Measurements from ENCODE around the gene COX15. TPM values are rescaled to one million over a fixed set of nuclear protein-coding genes. Genes with fewer than 3 reads are reported as not detected.

COX15 gene
- total RNA-seq, 2 experiments from 2014 or later, result 18.5 to 55.2 TPM

DNA sequence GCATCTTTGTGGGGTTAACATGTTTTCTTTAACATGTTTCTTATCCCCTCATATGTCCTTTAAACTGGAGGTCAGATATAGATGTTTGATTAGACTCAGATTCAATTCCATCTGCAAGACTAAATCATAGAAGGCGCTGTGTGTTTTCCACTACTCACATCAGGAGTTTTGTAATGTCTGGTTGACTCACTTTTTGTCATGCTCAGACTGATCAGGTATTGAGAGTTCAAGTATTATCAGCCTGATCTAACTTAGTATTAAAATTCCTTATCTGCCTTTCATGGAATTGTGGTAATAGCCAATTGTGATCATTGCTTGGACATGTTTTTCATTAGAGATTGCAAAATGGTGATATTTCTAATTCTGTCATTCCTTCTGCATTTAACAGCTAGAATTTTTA lies 42.5 kb downstream of the COX15 start:
- H2AFZ ChIP-seq (ENCODE audit: low read length), result no peak overlapping the region
- ChIA-PET POLR2A (no interaction called here), CTCF (ENCODE audit: unreplicated experiment) (no interaction called here)
- H4K20me1 ChIP-seq (ENCODE audit: insufficient read depth, low read length), result no peaks in the 10 kb centered on the region
- H3K4me2 ChIP-seq (ENCODE audit: low read length), result no peak overlapping the region
- no peaks in the 10 kb centered on the region for H3K9me2 ChIP-seq (ENCODE audit: insufficient read depth, low read length)
- intact Hi-C loops (cut with micrococcal nuclease; ENCODE audit: unreplicated experiment), result no loop called here
- DNase-seq (ENCODE audit: low spot score), result no peak
- H3K27ac ChIP-seq (ENCODE audit: low read depth, low read length, poor library complexity, severe bottlenecking), result no peak overlapping the region
- peaks cover 10% of the 10 kb centered on the region for H3K4me1 ChIP-seq (ENCODE audit: insufficient read depth, low read length, poor library complexity, severe bottlenecking)
- no peaks in the 10 kb centered on the region for H3K79me2 ChIP-seq (ENCODE audit: insufficient read depth, low read depth, low read length)
- no peaks in the 10 kb centered on the region for H3K9me3 ChIP-seq (ENCODE audit: low read length)
- no peak for TF ChIP-seq EZH2phosphoT487 (IDR thresholded peaks at IDR 0.05; ENCODE audit: borderline replicate concordance, low read depth, low read length)
- BruUV-seq (replicated peaks), result no TSS peak
- H3K36me3 ChIP-seq (ENCODE audit: insufficient read depth, low read length), result no peaks in the 10 kb centered on the region
- no peak overlapping the region for H3K4me3 ChIP-seq (ENCODE audit: low read depth, low read length, poor library complexity, severe bottlenecking)

DNA sequence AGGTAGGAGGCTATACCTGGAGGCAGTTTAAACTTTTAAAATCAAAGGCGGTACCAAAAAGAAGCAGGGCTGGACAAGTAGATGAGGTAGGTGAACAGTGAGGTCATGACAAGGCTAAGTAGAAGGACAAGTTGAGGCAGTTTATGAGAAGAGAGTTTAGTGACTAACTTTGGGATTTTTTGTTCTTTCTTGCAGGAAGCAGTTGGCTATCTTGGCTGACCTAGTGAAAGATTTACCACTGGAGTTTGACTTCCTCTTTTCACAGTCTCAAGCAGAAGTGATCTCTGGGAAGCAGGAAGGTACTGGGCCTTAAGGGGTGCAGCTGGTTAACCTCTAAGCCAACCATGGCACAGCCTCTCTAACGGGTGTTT lies 46.3 kb downstream of the COX15 start:
- no peaks in the 10 kb centered on the region for H3K9me2 ChIP-seq (ENCODE audit: insufficient read depth, low read length)
- no TSS peak for BruUV-seq (replicated peaks)
- no peaks in the 10 kb centered on the region for H3K9me3 ChIP-seq (ENCODE audit: low read length)
- no peak for TF ChIP-seq EZH2phosphoT487 (IDR thresholded peaks at IDR 0.05; ENCODE audit: borderline replicate concordance, low read depth, low read length)
- TF ChIP-seq, protein P1, sequence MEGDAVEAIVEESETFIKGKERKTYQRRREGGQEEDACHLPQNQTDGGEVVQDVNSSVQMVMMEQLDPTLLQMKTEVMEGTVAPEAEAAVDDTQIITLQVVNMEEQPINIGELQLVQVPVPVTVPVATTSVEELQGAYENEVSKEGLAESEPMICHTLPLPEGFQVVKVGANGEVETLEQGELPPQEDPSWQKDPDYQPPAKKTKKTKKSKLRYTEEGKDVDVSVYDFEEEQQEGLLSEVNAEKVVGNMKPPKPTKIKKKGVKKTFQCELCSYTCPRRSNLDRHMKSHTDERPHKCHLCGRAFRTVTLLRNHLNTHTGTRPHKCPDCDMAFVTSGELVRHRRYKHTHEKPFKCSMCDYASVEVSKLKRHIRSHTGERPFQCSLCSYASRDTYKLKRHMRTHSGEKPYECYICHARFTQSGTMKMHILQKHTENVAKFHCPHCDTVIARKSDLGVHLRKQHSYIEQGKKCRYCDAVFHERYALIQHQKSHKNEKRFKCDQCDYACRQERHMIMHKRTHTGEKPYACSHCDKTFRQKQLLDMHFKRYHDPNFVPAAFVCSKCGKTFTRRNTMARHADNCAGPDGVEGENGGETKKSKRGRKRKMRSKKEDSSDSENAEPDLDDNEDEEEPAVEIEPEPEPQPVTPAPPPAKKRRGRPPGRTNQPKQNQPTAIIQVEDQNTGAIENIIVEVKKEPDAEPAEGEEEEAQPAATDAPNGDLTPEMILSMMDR (conservative IDR thresholded peaks at IDR 0.05; ENCODE audit: low read length), result no peak
- intact Hi-C loops (cut with micrococcal nuclease; ENCODE audit: unreplicated experiment), result no loop called here
- H2AFZ ChIP-seq (ENCODE audit: low read length), result peak overlapping the region; percentile 49; the same call in 1 of the 2 replicates
- ChIA-PET CTCF (ENCODE audit: unreplicated experiment) (no interaction called here), POLR2A (no interaction called here)
- peaks cover 10% of the 10 kb centered on the region for H3K4me1 ChIP-seq (ENCODE audit: insufficient read depth, low read length, poor library complexity, severe bottlenecking)
- DNase-seq (ENCODE audit: low spot score), result peak; percentile 54
- no peaks in the 10 kb centered on the region for H4K20me1 ChIP-seq (ENCODE audit: insufficient read depth, low read length)
- H3K36me3 ChIP-seq (ENCODE audit: insufficient read depth, low read length), result no peaks in the 10 kb centered on the region
- H3K4me3 ChIP-seq (ENCODE audit: low read depth, low read length, poor library complexity, severe bottlenecking), result no peak overlapping the region
- H3K4me2 ChIP-seq (ENCODE audit: low read length), result peak overlapping the region; percentile 16; the same call in 1 of the 2 replicates
- H3K27ac ChIP-seq (ENCODE audit: low read depth, low read length, poor library complexity, severe bottlenecking), result no peak overlapping the region
- H3K79me2 ChIP-seq (ENCODE audit: insufficient read depth, low read depth, low read length), result no peaks in the 10 kb centered on the region

DNA sequence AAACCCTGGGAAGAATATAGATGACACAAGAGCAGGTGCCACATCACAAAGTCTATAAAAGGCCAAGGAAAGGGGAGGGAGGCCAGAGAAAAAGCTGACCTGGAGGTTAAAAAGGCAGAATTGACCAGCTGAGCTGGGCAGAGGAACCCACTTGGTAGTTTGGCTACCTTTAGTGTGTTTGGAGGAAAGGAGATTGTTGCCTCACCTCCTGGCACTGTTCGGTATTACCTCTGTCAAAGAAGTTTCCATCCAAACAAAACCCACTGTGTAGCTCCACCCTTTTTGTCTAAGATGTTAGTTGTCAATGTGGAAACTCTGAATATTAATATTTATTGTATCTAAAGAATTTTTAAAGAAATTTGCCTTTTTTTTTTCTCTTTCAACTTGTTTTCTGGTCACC lies 49.2 kb downstream of the COX15 start:
- Histone ChIP-seq H2AFZ (ENCODE audit: low read length) (no peak overlapping the region), H3K4me2 (ENCODE audit: low read length) (no peak overlapping the region), H3K36me3 (ENCODE audit: insufficient read depth, low read length) (no peaks in the 10 kb centered on the region), H3K9me3 (ENCODE audit: low read length) (no peaks in the 10 kb centered on the region), H3K9me2 (ENCODE audit: insufficient read depth, low read length) (no peaks in the 10 kb centered on the region), H3K27ac (ENCODE audit: low read depth, low read length, poor library complexity, severe bottlenecking) (no peak overlapping the region), H3K4me1 (ENCODE audit: insufficient read depth, low read length, poor library complexity, severe bottlenecking) (peaks cover 10% of the 10 kb centered on the region), H3K4me3 (ENCODE audit: low read depth, low read length, poor library complexity, severe bottlenecking) (no peak overlapping the region), H4K20me1 (ENCODE audit: insufficient read depth, low read length) (no peaks in the 10 kb centered on the region), H3K79me2 (ENCODE audit: insufficient read depth, low read depth, low read length) (no peaks in the 10 kb centered on the region)
- peak; percentile 6 for DNase-seq (ENCODE audit: low spot score)
- intact Hi-C loops (cut with micrococcal nuclease; ENCODE audit: unreplicated experiment), result no loop called here
- BruUV-seq (replicated peaks), result no TSS peak
- TF ChIP-seq, protein P1 (conservative IDR thresholded peaks at IDR 0.05; ENCODE audit: low read length), result no peak
- no peak for TF ChIP-seq EZH2phosphoT487 (IDR thresholded peaks at IDR 0.05; ENCODE audit: borderline replicate concordance, low read depth, low read length)
- ChIA-PET POLR2A (no interaction called here), CTCF (ENCODE audit: unreplicated experiment) (no interaction called here)

Other genes with a start within 250 kb of the COX15 start
- gene NKX2-3, start 199.2 kb downstream of the COX15 start, total RNA-seq (2014; rRNA removed; shearing (Covaris generic)), result not detected in 2 replicates
- not detected in 2 replicates for gene NKX2-3, start 199.2 kb downstream of the COX15 start, total RNA-seq (2022)
- 31.6 and 35.6 TPM in 2 replicates for gene SLC25A28, start 111.7 kb downstream of the COX15 start, total RNA-seq (2014; rRNA removed; shearing (Covaris generic))
- gene SLC25A28, start 111.7 kb downstream of the COX15 start, total RNA-seq (2022), result 36.3 and 38.3 TPM in 2 replicates
- 2.8 and 3.3 TPM in 2 replicates for gene ENTPD7, start 72.6 kb downstream of the COX15 start, total RNA-seq (2014; rRNA removed; shearing (Covaris generic))
- 5.6 and 7.6 TPM in 2 replicates for gene ENTPD7, start 72.6 kb downstream of the COX15 start, total RNA-seq (2022)
- gene CUTC, start 107 bp upstream of the COX15 start, total RNA-seq (2014; rRNA removed; shearing (Covaris generic)), result 29.9 and 37.1 TPM in 2 replicates
- gene CUTC, start 107 bp upstream of the COX15 start, total RNA-seq (2022), result 41.6 and 42.9 TPM in 2 replicates
- gene ABCC2, start 50.5 kb upstream of the COX15 start, total RNA-seq (2014; rRNA removed; shearing (Covaris generic)), result 0.38 and 0.85 TPM in 2 replicates
- 0.59 and 1.2 TPM in 2 replicates for gene ABCC2, start 50.5 kb upstream of the COX15 start, total RNA-seq (2022)

Data from OCI-LY7 (cell line).